Esophagus squamous epithelium (tissue), 4 donors: ENCODE measurements around the gene MEIKIN.
"Not testable (repeated sequence)": the region's sequence is repeated elsewhere in the genome, so short reads cannot be mapped to it uniquely, and the experiment has no call there.

ENCODE experiments used
- POLR2A ChIP-seq, 4 donors: fragments of 450-650 bp; IDR thresholded peaks; one replicate each; pipeline ENCODE4 v1.6.1; 2017; ENCODE audit warnings: antibody characterized with exemption in 4 of 4, mild to moderate bottlenecking in 4 of 4, moderate library complexity in 3 of 4
- TF ChIP-seq, protein P1 (sequence below), 6 experiments: fragments of 450-650 bp in 4 of 6; fragments of 200-600 bp in 2 of 6; sonication (generic) in 2 of 6; IDR thresholded peaks; one replicate each; pipeline ENCODE4 v1.5.1; 2016 to 2019; ENCODE audit warnings: antibody characterized with exemption in 6 of 6, mild to moderate bottlenecking in 4 of 6, moderate library complexity in 4 of 6

GRCh38 chr5:131778141-131778540 is 167.3 kb downstream of the MEIKIN start:
- TF ChIP-seq POLR2A (IDR thresholded peaks at IDR 0.05), result not testable (repeated sequence)
- TF ChIP-seq, protein P1, sequence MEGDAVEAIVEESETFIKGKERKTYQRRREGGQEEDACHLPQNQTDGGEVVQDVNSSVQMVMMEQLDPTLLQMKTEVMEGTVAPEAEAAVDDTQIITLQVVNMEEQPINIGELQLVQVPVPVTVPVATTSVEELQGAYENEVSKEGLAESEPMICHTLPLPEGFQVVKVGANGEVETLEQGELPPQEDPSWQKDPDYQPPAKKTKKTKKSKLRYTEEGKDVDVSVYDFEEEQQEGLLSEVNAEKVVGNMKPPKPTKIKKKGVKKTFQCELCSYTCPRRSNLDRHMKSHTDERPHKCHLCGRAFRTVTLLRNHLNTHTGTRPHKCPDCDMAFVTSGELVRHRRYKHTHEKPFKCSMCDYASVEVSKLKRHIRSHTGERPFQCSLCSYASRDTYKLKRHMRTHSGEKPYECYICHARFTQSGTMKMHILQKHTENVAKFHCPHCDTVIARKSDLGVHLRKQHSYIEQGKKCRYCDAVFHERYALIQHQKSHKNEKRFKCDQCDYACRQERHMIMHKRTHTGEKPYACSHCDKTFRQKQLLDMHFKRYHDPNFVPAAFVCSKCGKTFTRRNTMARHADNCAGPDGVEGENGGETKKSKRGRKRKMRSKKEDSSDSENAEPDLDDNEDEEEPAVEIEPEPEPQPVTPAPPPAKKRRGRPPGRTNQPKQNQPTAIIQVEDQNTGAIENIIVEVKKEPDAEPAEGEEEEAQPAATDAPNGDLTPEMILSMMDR (IDR thresholded peaks at IDR 0.05), result not testable (repeated sequence)
